SK-N-SH (cell line): ENCODE measurements around the gene PLEKHG1. TPM values are rescaled to one million over a fixed set of nuclear protein-coding genes. Genes with fewer than 3 reads are reported as not detected.

Source experiments
- CTCF ChIA-PET: fragments of 300-600, 350-600 bp; formaldehyde crosslinking; extraction: SDS; loops from one replicate; lab custom pipeline; 2021; lab: Yijun Ruan, JAX
- POLR2A ChIA-PET: fragments of 350-600 bp; sonication (Branson Sonifier 250); formaldehyde crosslinking; extraction: SDS; loops from one replicate; lab custom pipeline; 2020; ENCODE audit warnings: antibody characterized with exemption, inconsistent platforms; lab: Yijun Ruan, JAX
- DNase-seq: peaks from one replicate; pipeline ENCODE4 v3.0.0; 2012
- H2AFZ ChIP-seq: fragments of 200-600 bp; sonication (generic); 2 replicates; pipeline ENCODE4 v1.8.1; 2016; ENCODE audit warnings: antibody characterized with exemption, mild to moderate bottlenecking, low read depth
- H3F3A ChIP-seq: fragments of 200-600 bp; sonication (generic); replicated peaks from 2 replicates; pipeline ENCODE3; 2016; ENCODE audit warnings: antibody characterized with exemption, mild to moderate bottlenecking; ENCODE audit not compliant: insufficient read depth
- H3K27ac ChIP-seq, 2 experiments: fragments of 200-500 bp in 1 of 2; fragments of 200-600 bp in 1 of 2; sonication (Bioruptor generic) in 1 of 2; sonication (generic), shearing (Covaris generic) in 1 of 2; 2 replicates each; pipeline versions ENCODE4 v1.5.1 to v1.6.1; 2014 to 2016; ENCODE audit warnings: low read depth in 2 of 2, inconsistent platforms in 1 of 2, low read length in 1 of 2, mild to moderate bottlenecking in 1 of 2, mixed read lengths in 1 of 2
- H3K27me3 ChIP-seq: fragments of 200-600 bp; sonication (generic), shearing (Covaris generic); 2 replicates; pipeline ENCODE4 v1.6.1; 2016; ENCODE audit warnings: mixed run types; ENCODE audit not compliant: insufficient read depth
- H3K36me3 ChIP-seq, 2 experiments: fragments of 200-500 bp in 1 of 2; fragments of 200-600 bp in 1 of 2; sonication (Bioruptor generic) in 1 of 2; sonication (generic) in 1 of 2; replicated peaks in 1 of 2; 2 replicates each; pipeline versions ENCODE3 to v1.5.1; 2014 to 2016; ENCODE audit warnings: low read length in 1 of 2, mild to moderate bottlenecking in 1 of 2; ENCODE audit not compliant: insufficient read depth in 2 of 2, control insufficient read depth in 1 of 2
- H3K4me1 ChIP-seq, 2 experiments: fragments of 200-500 bp in 1 of 2; fragments of 200-600 bp in 1 of 2; sonication (Bioruptor generic) in 1 of 2; sonication (generic), shearing (Covaris generic) in 1 of 2; 2 replicates each; pipeline versions ENCODE4 v1.5.1 to v1.6.1; 2014 to 2016; ENCODE audit warnings: low read depth in 1 of 2, low read length in 1 of 2, mixed run types in 1 of 2; ENCODE audit not compliant: insufficient read depth in 2 of 2, control insufficient read depth in 1 of 2
- H3K4me2 ChIP-seq: fragments of 200-600 bp; sonication (generic), shearing (Covaris generic); 2 replicates; pipeline ENCODE4 v1.6.1; 2017; ENCODE audit warnings: mixed run types
- H3K4me3 ChIP-seq, 2 experiments: fragments of 200-500 bp in 1 of 2; fragments of 200-600 bp in 1 of 2; sonication (Bioruptor generic) in 1 of 2; sonication (generic), shearing (Covaris generic) in 1 of 2; 2 replicates each; pipeline versions ENCODE4 v1.5.1 to v1.8.1; 2014 to 2016; ENCODE audit warnings: low read depth in 2 of 2, inconsistent platforms in 1 of 2, low read length in 1 of 2, mild to moderate bottlenecking in 1 of 2, mixed read lengths in 1 of 2, moderate library complexity in 1 of 2
- H3K79me2 ChIP-seq: fragments of 200-600 bp; sonication (generic); 2 replicates; pipeline ENCODE4 v1.8.1; 2017; ENCODE audit warnings: mild to moderate bottlenecking; ENCODE audit not compliant: insufficient read depth
- H3K9ac ChIP-seq: fragments of 200-600 bp; sonication (generic); 2 replicates; pipeline ENCODE4 v1.6.1; 2017; ENCODE audit warnings: mixed run types
- H3K9me2 ChIP-seq: fragments of 200-600 bp; sonication (generic); 2 replicates; pipeline ENCODE4 v1.6.1; 2017; ENCODE audit warnings: mixed run types
- H3K9me3 ChIP-seq: fragments of 200-600 bp; sonication (generic); 2 replicates; pipeline ENCODE4 v1.6.1; 2017; ENCODE audit warnings: mixed run types, mild to moderate bottlenecking, moderate library complexity
- H4K20me1 ChIP-seq: fragments of 200-600 bp; sonication (generic); 2 replicates; pipeline ENCODE4 v1.6.1; 2017; ENCODE audit warnings: mild to moderate bottlenecking, mixed run types; ENCODE audit not compliant: insufficient read depth
- CHD2 ChIP-seq: fragments of 150-350 bp; IDR thresholded peaks from 2 replicates; pipeline ENCODE4 v1.6.1; 2018; ENCODE audit warnings: low read length; ENCODE audit not compliant: partially characterized antibody
- ELF1 ChIP-seq: IDR thresholded peaks from 2 replicates; pipeline ENCODE4 v1.4.0; 2012
- EZH2phosphoT487 ChIP-seq: fragments of 200-600 bp; sonication (generic); IDR thresholded peaks from 2 replicates; pipeline ENCODE4 v1.6.1; 2017; ENCODE audit warnings: low read depth, mixed run types, mild to moderate bottlenecking, antibody characterized with exemption, moderate library complexity, borderline replicate concordance
- FOSL2 ChIP-seq: IDR thresholded peaks from 2 replicates; pipeline ENCODE4 v1.4.0; 2012; ENCODE audit warnings: low read depth, mild to moderate bottlenecking, moderate library complexity, borderline replicate concordance
- FOXJ3 ChIP-seq: sonication (generic); formaldehyde crosslinking; IDR thresholded peaks from 2 replicates; pipeline ENCODE4 v1.5.1; 2020; ENCODE audit warnings: mild to moderate bottlenecking, missing genetic modification reagents
- GABPA ChIP-seq: IDR thresholded peaks from 2 replicates; pipeline ENCODE4 v1.4.0; 2012; ENCODE audit warnings: low read depth, mild to moderate bottlenecking
- GATA2 ChIP-seq: sonication (generic); formaldehyde crosslinking; IDR thresholded peaks from 2 replicates; pipeline ENCODE4 v1.5.0; 2020; ENCODE audit warnings: mild to moderate bottlenecking, missing genetic modification reagents
- JUND ChIP-seq: IDR thresholded peaks from 2 replicates; pipeline ENCODE4 v1.4.0; 2012
- NFIC ChIP-seq: IDR thresholded peaks from 2 replicates; pipeline ENCODE4 v1.4.0; 2012; ENCODE audit warnings: borderline replicate concordance
- RAD21 ChIP-seq: IDR thresholded peaks from 2 replicates; pipeline ENCODE4 v1.6.1; 2012; ENCODE audit warnings: mild to moderate bottlenecking, low read length
- RCOR1 ChIP-seq: fragments of 150-350 bp; IDR thresholded peaks from 2 replicates; pipeline ENCODE4 v1.6.1; 2017; ENCODE audit warnings: antibody characterized with exemption, low read length
- TAF1 ChIP-seq: IDR thresholded peaks from 2 replicates; pipeline ENCODE4 v1.6.1; 2012; ENCODE audit warnings: low read depth, mild to moderate bottlenecking, low read length, moderate library complexity, borderline replicate concordance
- TCF12 ChIP-seq: IDR thresholded peaks from 2 replicates; pipeline ENCODE4 v1.4.0; 2012
- TEAD4 ChIP-seq: IDR thresholded peaks from 2 replicates; pipeline ENCODE4 v1.4.0; 2012; ENCODE audit warnings: mild to moderate bottlenecking, borderline replicate concordance; ENCODE audit not compliant: insufficient read depth
- WGBS: methylation state at CpG from one replicate; pipeline ENCODE4 v1.1.6; 2017; ENCODE audit warnings: low lambda C conversion rate; 5-methylcytosine and 5-hydroxymethylcytosine counted together
- polyA plus RNA-seq, 3 experiments: library from polyadenylated mRNA; depleted of rRNA; stranded (reverse); fragments of >200 nt; gene quantifications; 2 replicates each; pipeline ENCODE4 v1.2.3, GENCODE V29; 2012
- TF ChIP-seq, protein P1 (sequence below): fragments of 150-350 bp; IDR thresholded peaks from 2 replicates; pipeline ENCODE4 v1.6.1; 2017; ENCODE audit warnings: antibody characterized with exemption, low read length, low read depth, borderline replicate concordance
- TF ChIP-seq, protein P2 (sequence below): IDR thresholded peaks from 2 replicates; pipeline ENCODE4 v1.4.0; 2012; ENCODE audit warnings: low read depth
- TF ChIP-seq, protein P3 (sequence below): IDR thresholded peaks from 2 replicates; pipeline ENCODE4 v1.4.0; 2012; ENCODE audit warnings: low read depth, borderline replicate concordance
- TF ChIP-seq, protein P4 (sequence below): fragments of 150-350 bp; IDR thresholded peaks from 2 replicates; pipeline ENCODE4 v1.6.1; 2016; ENCODE audit warnings: mild to moderate bottlenecking, low read depth, low read length
- TF ChIP-seq, protein P5 (sequence below): fragments of 200-600 bp; sonication (generic); IDR thresholded peaks from 2 replicates; pipeline ENCODE4 v1.6.1; 2017; ENCODE audit warnings: antibody characterized with exemption, mild to moderate bottlenecking, moderate library complexity

Gene PLEKHG1
- polyA plus RNA-seq, 1 of the 3 experiments (the other 2 are of a cell fraction): 0.02 TPM

DNA sequence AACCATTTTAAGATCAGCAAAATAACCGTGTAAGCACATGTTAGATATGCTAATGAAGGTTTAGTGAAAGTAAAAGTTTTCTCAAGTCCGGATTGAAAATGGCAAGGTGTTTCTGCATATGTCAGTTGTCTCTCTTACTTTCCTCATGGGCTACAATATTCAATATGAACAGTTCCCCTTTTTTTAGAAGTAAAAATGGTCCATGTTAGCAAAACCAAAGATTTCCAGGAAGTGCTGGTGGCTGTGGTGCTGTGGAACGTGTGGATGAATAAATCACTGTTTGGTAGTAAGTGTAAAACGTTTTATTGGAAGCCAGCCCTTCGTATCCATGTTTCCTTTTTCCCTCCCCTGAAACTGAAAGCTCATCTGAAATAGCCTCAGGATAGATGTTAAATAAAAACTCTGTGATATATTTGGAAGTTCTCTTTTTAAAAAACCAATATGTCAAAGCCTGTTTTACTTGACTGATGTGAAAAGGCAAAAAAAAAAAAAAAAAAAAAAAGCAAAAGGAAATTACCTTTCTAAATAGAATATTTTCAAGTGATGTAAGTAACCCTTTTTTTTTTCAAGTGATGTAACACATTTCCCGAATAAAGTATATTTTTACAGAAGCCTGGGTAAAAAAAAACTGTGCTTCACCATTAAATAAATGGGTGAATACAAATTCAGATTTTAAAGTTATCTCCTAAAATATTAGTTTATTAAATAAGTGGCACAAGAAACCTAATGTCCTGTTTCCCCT, 41.9 kb downstream of the PLEKHG1 start (continued):
- TF ChIP-seq GATA2 (CRISPR knock-in tag): no peak

DNA sequence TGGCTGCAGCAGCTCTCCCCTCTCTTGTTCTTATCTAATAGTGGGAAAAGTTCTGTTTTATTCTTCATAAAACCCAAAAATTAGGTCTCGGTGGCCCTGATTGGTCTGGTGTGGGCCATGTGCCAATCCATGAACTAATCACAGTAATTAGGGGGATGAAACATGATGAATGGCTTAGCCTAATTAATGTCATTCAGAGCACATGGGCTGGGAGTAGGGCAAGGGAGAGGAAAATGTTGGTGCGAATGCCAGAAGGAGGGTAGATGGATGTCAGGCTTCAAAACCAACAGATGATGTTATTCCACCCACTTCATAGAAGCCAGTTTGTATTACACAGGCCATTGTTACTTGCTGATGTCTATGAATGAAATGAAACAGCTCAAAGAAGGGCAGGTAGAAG, 46.5 kb downstream of the PLEKHG1 start:
- TF ChIP-seq JUND: no peak
- TF ChIP-seq NFIC: no peak
- TF ChIP-seq FOSL2: no peak
- TF ChIP-seq TAF1: no peak
- TF ChIP-seq CHD2: no peak
- TF ChIP-seq FOXJ3 (CRISPR knock-in tag): no peak
- no peak for TF ChIP-seq TCF12
- TF ChIP-seq, protein P1, sequence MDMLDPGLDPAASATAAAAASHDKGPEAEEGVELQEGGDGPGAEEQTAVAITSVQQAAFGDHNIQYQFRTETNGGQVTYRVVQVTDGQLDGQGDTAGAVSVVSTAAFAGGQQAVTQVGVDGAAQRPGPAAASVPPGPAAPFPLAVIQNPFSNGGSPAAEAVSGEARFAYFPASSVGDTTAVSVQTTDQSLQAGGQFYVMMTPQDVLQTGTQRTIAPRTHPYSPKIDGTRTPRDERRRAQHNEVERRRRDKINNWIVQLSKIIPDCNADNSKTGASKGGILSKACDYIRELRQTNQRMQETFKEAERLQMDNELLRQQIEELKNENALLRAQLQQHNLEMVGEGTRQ: no peak
- TF ChIP-seq, protein P2, sequence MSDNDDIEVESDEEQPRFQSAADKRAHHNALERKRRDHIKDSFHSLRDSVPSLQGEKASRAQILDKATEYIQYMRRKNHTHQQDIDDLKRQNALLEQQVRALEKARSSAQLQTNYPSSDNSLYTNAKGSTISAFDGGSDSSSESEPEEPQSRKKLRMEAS: no peak
- TF ChIP-seq, protein P3, sequence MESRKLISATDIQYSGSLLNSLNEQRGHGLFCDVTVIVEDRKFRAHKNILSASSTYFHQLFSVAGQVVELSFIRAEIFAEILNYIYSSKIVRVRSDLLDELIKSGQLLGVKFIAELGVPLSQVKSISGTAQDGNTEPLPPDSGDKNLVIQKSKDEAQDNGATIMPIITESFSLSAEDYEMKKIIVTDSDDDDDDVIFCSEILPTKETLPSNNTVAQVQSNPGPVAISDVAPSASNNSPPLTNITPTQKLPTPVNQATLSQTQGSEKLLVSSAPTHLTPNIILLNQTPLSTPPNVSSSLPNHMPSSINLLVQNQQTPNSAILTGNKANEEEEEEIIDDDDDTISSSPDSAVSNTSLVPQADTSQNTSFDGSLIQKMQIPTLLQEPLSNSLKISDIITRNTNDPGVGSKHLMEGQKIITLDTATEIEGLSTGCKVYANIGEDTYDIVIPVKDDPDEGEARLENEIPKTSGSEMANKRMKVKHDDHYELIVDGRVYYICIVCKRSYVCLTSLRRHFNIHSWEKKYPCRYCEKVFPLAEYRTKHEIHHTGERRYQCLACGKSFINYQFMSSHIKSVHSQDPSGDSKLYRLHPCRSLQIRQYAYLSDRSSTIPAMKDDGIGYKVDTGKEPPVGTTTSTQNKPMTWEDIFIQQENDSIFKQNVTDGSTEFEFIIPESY: no peak
- no peak for TF ChIP-seq RCOR1
- no peak for TF ChIP-seq ELF1
- TF ChIP-seq TEAD4: no peak
- TF ChIP-seq EZH2phosphoT487: no peak
- TF ChIP-seq, protein P4, sequence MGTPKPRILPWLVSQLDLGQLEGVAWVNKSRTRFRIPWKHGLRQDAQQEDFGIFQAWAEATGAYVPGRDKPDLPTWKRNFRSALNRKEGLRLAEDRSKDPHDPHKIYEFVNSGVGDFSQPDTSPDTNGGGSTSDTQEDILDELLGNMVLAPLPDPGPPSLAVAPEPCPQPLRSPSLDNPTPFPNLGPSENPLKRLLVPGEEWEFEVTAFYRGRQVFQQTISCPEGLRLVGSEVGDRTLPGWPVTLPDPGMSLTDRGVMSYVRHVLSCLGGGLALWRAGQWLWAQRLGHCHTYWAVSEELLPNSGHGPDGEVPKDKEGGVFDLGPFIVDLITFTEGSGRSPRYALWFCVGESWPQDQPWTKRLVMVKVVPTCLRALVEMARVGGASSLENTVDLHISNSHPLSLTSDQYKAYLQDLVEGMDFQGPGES: no peak
- TF ChIP-seq RAD21: no peak
- no peak for TF ChIP-seq GABPA
- TF ChIP-seq, protein P5, sequence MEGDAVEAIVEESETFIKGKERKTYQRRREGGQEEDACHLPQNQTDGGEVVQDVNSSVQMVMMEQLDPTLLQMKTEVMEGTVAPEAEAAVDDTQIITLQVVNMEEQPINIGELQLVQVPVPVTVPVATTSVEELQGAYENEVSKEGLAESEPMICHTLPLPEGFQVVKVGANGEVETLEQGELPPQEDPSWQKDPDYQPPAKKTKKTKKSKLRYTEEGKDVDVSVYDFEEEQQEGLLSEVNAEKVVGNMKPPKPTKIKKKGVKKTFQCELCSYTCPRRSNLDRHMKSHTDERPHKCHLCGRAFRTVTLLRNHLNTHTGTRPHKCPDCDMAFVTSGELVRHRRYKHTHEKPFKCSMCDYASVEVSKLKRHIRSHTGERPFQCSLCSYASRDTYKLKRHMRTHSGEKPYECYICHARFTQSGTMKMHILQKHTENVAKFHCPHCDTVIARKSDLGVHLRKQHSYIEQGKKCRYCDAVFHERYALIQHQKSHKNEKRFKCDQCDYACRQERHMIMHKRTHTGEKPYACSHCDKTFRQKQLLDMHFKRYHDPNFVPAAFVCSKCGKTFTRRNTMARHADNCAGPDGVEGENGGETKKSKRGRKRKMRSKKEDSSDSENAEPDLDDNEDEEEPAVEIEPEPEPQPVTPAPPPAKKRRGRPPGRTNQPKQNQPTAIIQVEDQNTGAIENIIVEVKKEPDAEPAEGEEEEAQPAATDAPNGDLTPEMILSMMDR: no peak
- POLR2A ChIA-PET: no interaction called here

More for the DNA sequence above, 46.5 kb downstream of the PLEKHG1 start:
- no peaks in the 10 kb centered on the region for H3K4me1 ChIP-seq
- H3K4me3 ChIP-seq: no peak overlapping the region
- no peaks in the 10 kb centered on the region for H4K20me1 ChIP-seq
- no peaks in the 10 kb centered on the region for H3K79me2 ChIP-seq
- H3K4me2 ChIP-seq: no peak overlapping the region
- H3F3A ChIP-seq: no peaks in the 10 kb centered on the region
- no peak overlapping the region for H2AFZ ChIP-seq
- H3K9me2 ChIP-seq: no peaks in the 10 kb centered on the region
- no peak overlapping the region for H3K9ac ChIP-seq
- H3K36me3 ChIP-seq: no peaks in the 10 kb centered on the region
- no peaks in the 10 kb centered on the region for H3K9me3 ChIP-seq
- 38% methylated on average over 2 of the region's 2 CpGs for WGBS
- H3K27ac ChIP-seq: no peak overlapping the region
- H3K27me3 ChIP-seq: no peaks in the 10 kb centered on the region
- DNase-seq: no peak
- CTCF ChIA-PET: no interaction called here
